Transverse colon (tissue), 4 donors: ENCODE measurements around the gene OSBPL6. TPM values are rescaled to one million over a fixed set of nuclear protein-coding genes. Genes with fewer than 3 reads are reported as not detected.

Experiments used
- DNase-seq: peaks from one replicate; pipeline ENCODE4 v3.0.0-alpha.2; 2019
- H3K27ac ChIP-seq, 4 donors: fragments of 200-600 bp; sonication (generic); 2 replicates each; pipeline ENCODE4 v1.5.1; 2016 to 2018; ENCODE audit warnings: inconsistent platforms in 4 of 4
- H3K27me3 ChIP-seq: fragments of 200-600 bp; sonication (generic); 2 replicates; pipeline ENCODE4 v1.5.1; 2017; ENCODE audit warnings: inconsistent platforms
- H3K36me3 ChIP-seq, 4 donors: fragments of 200-600 bp; sonication (generic); 2 replicates each; pipeline ENCODE4 v1.5.1; 2017 to 2019; ENCODE audit warnings: inconsistent platforms in 4 of 4
- H3K4me1 ChIP-seq, 4 donors: fragments of 200-600 bp; sonication (generic); 2 replicates each; pipeline ENCODE4 v1.5.1; 2017 to 2020; ENCODE audit warnings: inconsistent platforms in 4 of 4
- H3K4me3 ChIP-seq, 4 donors: fragments of 200-600 bp; sonication (generic); 1 replicate in 1 of 4; 2 replicates in 3 of 4; pipeline versions ENCODE4 v1.5.1 to v1.6.1; 2017 to 2019; ENCODE audit warnings: inconsistent platforms in 4 of 4
- H3K9me3 ChIP-seq, 2 donors: fragments of 200-600 bp; sonication (generic); 2 replicates each; pipeline ENCODE4 v1.5.1; 2017 to 2019; ENCODE audit warnings: inconsistent platforms in 2 of 2
- CTCF ChIP-seq, 5 experiments: fragments of 200-600 bp in 3 of 5; fragments of 450-650 bp in 2 of 5; sonication (generic) in 3 of 5; IDR thresholded peaks; 1 replicate in 2 of 5; 2 replicates in 3 of 5; pipeline ENCODE4 v1.5.1; 2016 to 2017; ENCODE audit warnings: antibody characterized with exemption in 5 of 5, inconsistent platforms in 3 of 5, mild to moderate bottlenecking in 2 of 5, moderate library complexity in 1 of 5
- EP300 ChIP-seq: sonication (generic); formaldehyde crosslinking; IDR thresholded peaks from one replicate; pipeline ENCODE4 v1.6.1; 2017; ENCODE audit warnings: antibody characterized with exemption, low read depth
- POLR2A ChIP-seq: fragments of 450-650 bp; IDR thresholded peaks from one replicate; pipeline ENCODE4 v1.6.1; 2016; ENCODE audit warnings: antibody characterized with exemption, mild to moderate bottlenecking, moderate library complexity
- POLR2AphosphoS5 ChIP-seq, 3 donors: sonication (generic); formaldehyde crosslinking; IDR thresholded peaks; one replicate each; pipeline ENCODE4 v1.6.1; 2016; ENCODE audit warnings: antibody characterized with exemption in 3 of 3
- WGBS, 2 donors: methylation state at CpG; one replicate each; pipeline ENCODE4 v1.1.5; 2018; ENCODE audit warnings: low coverage in 1 of 2; 5-methylcytosine and 5-hydroxymethylcytosine counted together
- in situ Hi-C, 4 donors: fragments of 200-750 bp; cut with MboI; loops; one replicate each; pipeline versions ENCODE4 v1.15.0 to v1.15.1; 2017; ENCODE audit warnings: low sequenced_read_pairs in 3 of 4, low pct_ligation_motif_present in 1 of 4, low pct_unique_long_range_greater_than_20kb in 1 of 4
- intact Hi-C: fragments of 100-400 bp; cut with DNase I; formaldehyde crosslinking; loops from one replicate; pipeline ENCODE4 v1.15.1; 2023; ENCODE audit warnings: low total_unique reads
- total RNA-seq, 4 donors: library from RNA; depleted of rRNA; stranded (reverse); fragments of >200 nt; gene quantifications; one replicate each; pipeline ENCODE4 v1.1.0, GENCODE V29; 2016

The OSBPL6 gene
- total RNA-seq, 4 donors from 2014 or later = 0.95 to 4.0 (median 2.5) TPM

- Histone ChIP-seq H3K36me3 (no peaks in the 10 kb centered on the region), H3K4me3 (no peak overlapping the region), H3K27me3 (peaks cover 5% of the 10 kb centered on the region), H3K27ac (no peak overlapping the region), H3K9me3 (no peaks in the 10 kb centered on the region), H3K4me1 (peaks cover 3 to 27% (median 10%) of the 10 kb centered on the region in 4 donors)
- in situ Hi-C loops (no loop called here), intact Hi-C loops (no loop called here)
- no peak for DNase-seq
- WGBS, 2 donors = 88 to 92% methylated on average over 1 of the region's 1 CpG
- TF ChIP-seq CTCF (IDR thresholded peaks at IDR 0.05) (no peak), POLR2AphosphoS5 (IDR thresholded peaks at IDR 0.05) (no peak), EP300 (no peak), POLR2A (no peak)
Measured at GRCh38 chr2:178155524-178155923, 38.8 kb upstream of the OSBPL6 start.

- Histone ChIP-seq H3K27ac (no peak overlapping the region), H3K36me3 (no peaks in the 10 kb centered on the region), H3K27me3 (peaks cover 7% of the 10 kb centered on the region), H3K4me1 (peaks cover 0 to 14% (median 3%) of the 10 kb centered on the region in 4 donors), H3K9me3 (no peaks in the 10 kb centered on the region), H3K4me3 (no peak overlapping the region)
- no peak for DNase-seq
- TF ChIP-seq POLR2AphosphoS5 (IDR thresholded peaks at IDR 0.05) = no peak
- no peak for TF ChIP-seq CTCF (IDR thresholded peaks at IDR 0.05)
- no peak for TF ChIP-seq POLR2A
- no peak for TF ChIP-seq EP300
- intact Hi-C loops = no loop called here
- WGBS, 2 donors = 85 to 89% methylated on average over 4 to 5 of the region's 5 CpGs
- in situ Hi-C loops = no loop called here
Measured at GRCh38 chr2:178157574-178157973, 36.7 kb upstream of the OSBPL6 start.

GRCh38 chr2:178159966-178160365 is 34.3 kb upstream of the OSBPL6 start:
- no peak for DNase-seq
- H3K27ac ChIP-seq = no peak overlapping the region
- in situ Hi-C loops = no loop called here
- intact Hi-C loops = no loop called here
- H3K36me3 ChIP-seq = no peaks in the 10 kb centered on the region
- whole genome bisulfite sequencing, 2 donors = 53 to 79% methylated on average over 1 of the region's 1 CpG
- H3K4me3 ChIP-seq = no peak overlapping the region
- TF ChIP-seq POLR2A (no peak), POLR2AphosphoS5 (IDR thresholded peaks at IDR 0.05) (no peak), CTCF (IDR thresholded peaks at IDR 0.05) (no peak), EP300 (no peak)
- H3K9me3 ChIP-seq = no peaks in the 10 kb centered on the region
- H3K27me3 ChIP-seq = peaks cover 7% of the 10 kb centered on the region
- H3K4me1 ChIP-seq = peaks cover 0 to 4% (median 0%) of the 10 kb centered on the region in 4 donors

- DNase-seq = no peak
- in situ Hi-C loops (no loop called here), intact Hi-C loops (no loop called here)
- 100% methylated on average over 1 of the region's 1 CpG for WGBS, 2 donors
- no peak for TF ChIP-seq EP300
- TF ChIP-seq POLR2A = no peak
- no peak for TF ChIP-seq POLR2AphosphoS5 (IDR thresholded peaks at IDR 0.05)
- no peak for TF ChIP-seq CTCF (IDR thresholded peaks at IDR 0.05)
- no peak overlapping the region for H3K27ac ChIP-seq
- H3K27me3 ChIP-seq = peaks cover 6% of the 10 kb centered on the region
- H3K9me3 ChIP-seq = no peaks in the 10 kb centered on the region
- peaks cover 0 to 4% (median 0%) of the 10 kb centered on the region in 4 donors for H3K4me1 ChIP-seq
- H3K4me3 ChIP-seq = no peak overlapping the region
- no peaks in the 10 kb centered on the region for H3K36me3 ChIP-seq
Measured at GRCh38 chr2:178160601-178161000, 33.7 kb upstream of the OSBPL6 start.
